GM23338 (cell line): Measurements from ENCODE around the gene STAMBPL1.

Experiments
- CREB1 ChIP-seq: fragments of 250-450 bp; sonication (Bioruptor Pico); IDR thresholded peaks from 2 replicates; pipeline ENCODE4 v1.5.0; 2020; ENCODE audit warnings: low read depth, mild to moderate bottlenecking, moderate library complexity
- EZH2 ChIP-seq: fragments of 200-600 bp; sonication (generic); IDR thresholded peaks from one replicate; pipeline ENCODE4 v1.8.0; 2017; ENCODE audit warnings: antibody characterized with exemption, mild to moderate bottlenecking, low read depth; ENCODE audit not compliant: unreplicated experiment
- POLR2AphosphoS5 ChIP-seq: IDR thresholded peaks from 2 replicates; pipeline ENCODE4 v1.6.1; 2016; ENCODE audit warnings: antibody characterized with exemption, low read depth
- TF ChIP-seq, protein P1 (sequence below): fragments of 250-450 bp; sonication (Bioruptor Pico); IDR thresholded peaks from 2 replicates; pipeline ENCODE4 v1.5.0; 2020; ENCODE audit warnings: mild to moderate bottlenecking, moderate library complexity
- TF ChIP-seq, protein P2 (sequence below), 2 experiments: fragments of 200-600 bp in 1 of 2; sonication (generic) in 1 of 2; conservative IDR thresholded peaks; 2 replicates each; pipeline versions ENCODE4 v1.5.1 to v1.6.1; 2016 to 2017; ENCODE audit warnings: antibody characterized with exemption in 2 of 2, low read depth in 2 of 2, mild to moderate bottlenecking in 2 of 2, moderate library complexity in 1 of 2

DNA sequence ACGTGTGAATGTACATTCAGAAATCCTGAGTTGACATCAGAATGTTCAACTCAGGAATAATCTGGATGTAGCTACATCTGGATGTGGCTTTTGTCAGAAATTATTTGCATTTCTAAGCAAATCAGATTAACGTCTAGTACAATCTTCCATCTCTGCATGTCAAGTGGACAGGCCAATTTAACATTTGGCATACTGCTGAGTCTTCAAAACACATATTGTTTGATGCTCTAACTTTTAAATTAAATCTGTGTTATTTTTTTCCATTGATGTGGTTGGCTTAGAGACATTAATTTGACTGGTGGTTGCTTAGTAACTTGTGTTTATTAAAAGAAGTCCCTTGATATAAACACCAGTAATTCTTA lies 3.4 kb downstream of the STAMBPL1 start:
- TF ChIP-seq, protein P1, sequence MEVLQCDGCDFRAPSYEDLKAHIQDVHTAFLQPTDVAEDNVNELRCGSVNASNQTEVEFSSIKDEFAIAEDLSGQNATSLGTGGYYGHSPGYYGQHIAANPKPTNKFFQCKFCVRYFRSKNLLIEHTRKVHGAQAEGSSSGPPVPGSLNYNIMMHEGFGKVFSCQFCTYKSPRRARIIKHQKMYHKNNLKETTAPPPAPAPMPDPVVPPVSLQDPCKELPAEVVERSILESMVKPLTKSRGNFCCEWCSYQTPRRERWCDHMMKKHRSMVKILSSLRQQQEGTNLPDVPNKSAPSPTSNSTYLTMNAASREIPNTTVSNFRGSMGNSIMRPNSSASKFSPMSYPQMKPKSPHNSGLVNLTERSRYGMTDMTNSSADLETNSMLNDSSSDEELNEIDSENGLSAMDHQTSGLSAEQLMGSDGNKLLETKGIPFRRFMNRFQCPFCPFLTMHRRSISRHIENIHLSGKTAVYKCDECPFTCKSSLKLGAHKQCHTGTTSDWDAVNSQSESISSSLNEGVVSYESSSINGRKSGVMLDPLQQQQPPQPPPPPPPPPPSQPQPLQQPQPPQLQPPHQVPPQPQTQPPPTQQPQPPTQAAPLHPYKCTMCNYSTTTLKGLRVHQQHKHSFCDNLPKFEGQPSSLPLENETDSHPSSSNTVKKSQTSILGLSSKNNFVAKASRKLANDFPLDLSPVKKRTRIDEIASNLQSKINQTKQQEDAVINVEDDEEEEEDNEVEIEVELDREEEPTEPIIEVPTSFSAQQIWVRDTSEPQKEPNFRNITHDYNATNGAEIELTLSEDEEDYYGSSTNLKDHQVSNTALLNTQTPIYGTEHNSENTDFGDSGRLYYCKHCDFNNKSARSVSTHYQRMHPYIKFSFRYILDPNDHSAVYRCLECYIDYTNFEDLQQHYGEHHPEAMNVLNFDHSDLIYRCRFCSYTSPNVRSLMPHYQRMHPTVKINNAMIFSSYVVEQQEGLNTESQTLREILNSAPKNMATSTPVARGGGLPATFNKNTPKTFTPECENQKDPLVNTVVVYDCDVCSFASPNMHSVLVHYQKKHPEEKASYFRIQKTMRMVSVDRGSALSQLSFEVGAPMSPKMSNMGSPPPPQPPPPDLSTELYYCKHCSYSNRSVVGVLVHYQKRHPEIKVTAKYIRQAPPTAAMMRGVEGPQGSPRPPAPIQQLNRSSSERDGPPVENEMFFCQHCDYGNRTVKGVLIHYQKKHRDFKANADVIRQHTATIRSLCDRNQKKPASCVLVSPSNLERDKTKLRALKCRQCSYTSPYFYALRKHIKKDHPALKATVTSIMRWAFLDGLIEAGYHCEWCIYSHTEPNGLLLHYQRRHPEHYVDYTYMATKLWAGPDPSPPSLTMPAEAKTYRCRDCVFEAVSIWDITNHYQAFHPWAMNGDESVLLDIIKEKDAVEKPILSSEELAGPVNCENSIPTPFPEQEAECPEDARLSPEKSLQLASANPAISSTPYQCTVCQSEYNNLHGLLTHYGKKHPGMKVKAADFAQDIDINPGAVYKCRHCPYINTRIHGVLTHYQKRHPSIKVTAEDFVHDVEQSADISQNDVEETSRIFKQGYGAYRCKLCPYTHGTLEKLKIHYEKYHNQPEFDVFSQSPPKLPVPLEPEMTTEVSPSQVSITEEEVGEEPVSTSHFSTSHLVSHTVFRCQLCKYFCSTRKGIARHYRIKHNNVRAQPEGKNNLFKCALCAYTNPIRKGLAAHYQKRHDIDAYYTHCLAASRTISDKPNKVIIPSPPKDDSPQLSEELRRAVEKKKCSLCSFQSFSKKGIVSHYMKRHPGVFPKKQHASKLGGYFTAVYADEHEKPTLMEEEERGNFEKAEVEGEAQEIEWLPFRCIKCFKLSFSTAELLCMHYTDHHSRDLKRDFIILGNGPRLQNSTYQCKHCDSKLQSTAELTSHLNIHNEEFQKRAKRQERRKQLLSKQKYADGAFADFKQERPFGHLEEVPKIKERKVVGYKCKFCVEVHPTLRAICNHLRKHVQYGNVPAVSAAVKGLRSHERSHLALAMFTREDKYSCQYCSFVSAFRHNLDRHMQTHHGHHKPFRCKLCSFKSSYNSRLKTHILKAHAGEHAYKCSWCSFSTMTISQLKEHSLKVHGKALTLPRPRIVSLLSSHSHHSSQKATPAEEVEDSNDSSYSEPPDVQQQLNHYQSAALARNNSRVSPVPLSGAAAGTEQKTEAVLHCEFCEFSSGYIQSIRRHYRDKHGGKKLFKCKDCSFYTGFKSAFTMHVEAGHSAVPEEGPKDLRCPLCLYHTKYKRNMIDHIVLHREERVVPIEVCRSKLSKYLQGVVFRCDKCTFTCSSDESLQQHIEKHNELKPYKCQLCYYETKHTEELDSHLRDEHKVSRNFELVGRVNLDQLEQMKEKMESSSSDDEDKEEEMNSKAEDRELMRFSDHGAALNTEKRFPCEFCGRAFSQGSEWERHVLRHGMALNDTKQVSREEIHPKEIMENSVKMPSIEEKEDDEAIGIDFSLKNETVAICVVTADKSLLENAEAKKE, result no peak
- TF ChIP-seq EZH2 (no peak), CREB1 (CRISPR knock-in tag) (no peak), POLR2AphosphoS5 (no peak)
- TF ChIP-seq, protein P2, sequence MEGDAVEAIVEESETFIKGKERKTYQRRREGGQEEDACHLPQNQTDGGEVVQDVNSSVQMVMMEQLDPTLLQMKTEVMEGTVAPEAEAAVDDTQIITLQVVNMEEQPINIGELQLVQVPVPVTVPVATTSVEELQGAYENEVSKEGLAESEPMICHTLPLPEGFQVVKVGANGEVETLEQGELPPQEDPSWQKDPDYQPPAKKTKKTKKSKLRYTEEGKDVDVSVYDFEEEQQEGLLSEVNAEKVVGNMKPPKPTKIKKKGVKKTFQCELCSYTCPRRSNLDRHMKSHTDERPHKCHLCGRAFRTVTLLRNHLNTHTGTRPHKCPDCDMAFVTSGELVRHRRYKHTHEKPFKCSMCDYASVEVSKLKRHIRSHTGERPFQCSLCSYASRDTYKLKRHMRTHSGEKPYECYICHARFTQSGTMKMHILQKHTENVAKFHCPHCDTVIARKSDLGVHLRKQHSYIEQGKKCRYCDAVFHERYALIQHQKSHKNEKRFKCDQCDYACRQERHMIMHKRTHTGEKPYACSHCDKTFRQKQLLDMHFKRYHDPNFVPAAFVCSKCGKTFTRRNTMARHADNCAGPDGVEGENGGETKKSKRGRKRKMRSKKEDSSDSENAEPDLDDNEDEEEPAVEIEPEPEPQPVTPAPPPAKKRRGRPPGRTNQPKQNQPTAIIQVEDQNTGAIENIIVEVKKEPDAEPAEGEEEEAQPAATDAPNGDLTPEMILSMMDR (conservative IDR thresholded peaks at IDR 0.05; ENCODE audit: low read depth in 2 of 2), result no peak
